HuH-7.5 (cell line): ENCODE data around the gene SPATS2L.

Experiments
- DNase-seq: peaks from one replicate; pipeline ENCODE4 v3.0.0; 2011; ENCODE audit warnings: low spot score

Gene SPATS2L, protein sequence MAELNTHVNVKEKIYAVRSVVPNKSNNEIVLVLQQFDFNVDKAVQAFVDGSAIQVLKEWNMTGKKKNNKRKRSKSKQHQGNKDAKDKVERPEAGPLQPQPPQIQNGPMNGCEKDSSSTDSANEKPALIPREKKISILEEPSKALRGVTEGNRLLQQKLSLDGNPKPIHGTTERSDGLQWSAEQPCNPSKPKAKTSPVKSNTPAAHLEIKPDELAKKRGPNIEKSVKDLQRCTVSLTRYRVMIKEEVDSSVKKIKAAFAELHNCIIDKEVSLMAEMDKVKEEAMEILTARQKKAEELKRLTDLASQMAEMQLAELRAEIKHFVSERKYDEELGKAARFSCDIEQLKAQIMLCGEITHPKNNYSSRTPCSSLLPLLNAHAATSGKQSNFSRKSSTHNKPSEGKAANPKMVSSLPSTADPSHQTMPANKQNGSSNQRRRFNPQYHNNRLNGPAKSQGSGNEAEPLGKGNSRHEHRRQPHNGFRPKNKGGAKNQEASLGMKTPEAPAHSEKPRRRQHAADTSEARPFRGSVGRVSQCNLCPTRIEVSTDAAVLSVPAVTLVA

DNA sequence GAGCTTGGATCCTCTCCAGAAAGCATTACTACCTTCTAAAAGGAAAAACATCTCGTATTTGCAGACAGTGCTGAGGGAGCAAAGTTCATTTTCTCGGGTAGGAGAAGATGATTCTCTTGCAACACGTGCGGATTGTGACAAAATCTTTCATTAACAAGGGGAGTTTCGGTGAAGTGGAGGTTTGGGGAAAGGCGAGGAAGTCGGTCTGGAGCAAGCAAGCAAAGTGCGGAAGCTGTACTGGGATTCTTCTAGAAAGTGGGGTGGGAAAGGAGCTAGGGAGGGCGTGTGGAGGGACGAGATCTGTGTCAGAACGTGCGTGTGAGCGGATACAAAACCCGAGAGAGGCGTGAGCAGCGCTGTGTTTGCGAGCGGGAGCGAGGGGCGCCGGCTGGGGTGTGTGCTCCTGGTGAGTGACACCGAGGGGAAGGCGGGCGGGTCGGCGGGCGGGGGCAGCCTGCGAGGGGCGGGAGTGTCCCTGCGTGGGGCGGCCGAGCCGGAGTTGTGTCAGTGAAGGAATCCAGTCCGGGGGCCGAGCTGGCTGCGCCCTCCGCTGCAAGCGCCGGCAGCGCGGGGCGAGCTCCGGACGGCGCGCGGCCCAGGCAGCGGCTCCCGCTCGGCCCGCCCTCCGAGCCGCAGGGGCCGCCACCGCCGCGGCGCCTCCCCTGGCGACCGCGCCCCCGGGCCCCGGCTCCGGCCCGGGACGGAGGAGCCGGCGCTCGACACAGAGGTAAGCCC is at the start of gene SPATS2L:
Gene SPATS2L, plus strand, starts transcription at position 498 of the 735 bp plus-strand sequence. CDS start 82,552 bp downstream, outside the sequence.
- DNase-seq: peak; percentile 81

DNA sequence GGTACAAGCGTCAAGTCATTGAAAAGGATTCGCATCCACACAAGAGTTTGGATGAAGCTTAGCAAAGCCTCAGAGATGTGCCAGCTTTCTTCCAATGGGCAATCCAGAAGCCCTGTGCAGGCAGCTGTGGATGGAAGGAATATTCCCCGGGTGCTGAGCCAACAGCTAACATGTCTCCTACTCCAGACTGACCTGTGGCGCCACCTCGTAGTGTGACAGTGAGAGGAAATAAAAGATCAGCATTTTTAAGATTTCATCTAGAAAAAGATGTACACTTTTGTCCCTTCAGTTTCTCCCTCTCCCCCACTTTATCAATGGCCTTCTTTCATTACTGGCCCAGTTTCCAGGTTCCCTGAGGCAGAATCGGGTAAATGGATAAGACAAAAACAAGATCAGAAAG is 48.9 kb upstream of the SPATS2L start:
- no peak for DNase-seq

DNA sequence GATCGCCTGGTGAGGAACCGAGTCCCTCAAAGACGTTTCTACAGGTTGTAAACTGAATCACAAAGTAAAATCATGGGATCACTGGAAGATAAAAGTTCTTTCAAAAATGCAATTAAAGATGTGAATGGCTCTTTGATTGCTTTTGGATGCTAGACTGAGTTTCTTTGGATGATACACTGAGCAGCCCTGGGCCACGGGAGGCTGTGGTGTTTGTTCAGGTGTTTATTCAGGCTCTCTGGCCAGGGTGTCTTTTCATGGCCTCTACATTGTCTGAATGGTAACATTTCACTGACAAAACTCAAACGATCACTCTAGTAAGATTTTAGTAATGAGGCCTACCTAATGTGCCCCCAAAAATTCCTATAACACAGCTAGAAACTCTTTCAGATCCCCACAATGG is 48.4 kb upstream of the SPATS2L start:
- DNase-seq: no peak

DNA sequence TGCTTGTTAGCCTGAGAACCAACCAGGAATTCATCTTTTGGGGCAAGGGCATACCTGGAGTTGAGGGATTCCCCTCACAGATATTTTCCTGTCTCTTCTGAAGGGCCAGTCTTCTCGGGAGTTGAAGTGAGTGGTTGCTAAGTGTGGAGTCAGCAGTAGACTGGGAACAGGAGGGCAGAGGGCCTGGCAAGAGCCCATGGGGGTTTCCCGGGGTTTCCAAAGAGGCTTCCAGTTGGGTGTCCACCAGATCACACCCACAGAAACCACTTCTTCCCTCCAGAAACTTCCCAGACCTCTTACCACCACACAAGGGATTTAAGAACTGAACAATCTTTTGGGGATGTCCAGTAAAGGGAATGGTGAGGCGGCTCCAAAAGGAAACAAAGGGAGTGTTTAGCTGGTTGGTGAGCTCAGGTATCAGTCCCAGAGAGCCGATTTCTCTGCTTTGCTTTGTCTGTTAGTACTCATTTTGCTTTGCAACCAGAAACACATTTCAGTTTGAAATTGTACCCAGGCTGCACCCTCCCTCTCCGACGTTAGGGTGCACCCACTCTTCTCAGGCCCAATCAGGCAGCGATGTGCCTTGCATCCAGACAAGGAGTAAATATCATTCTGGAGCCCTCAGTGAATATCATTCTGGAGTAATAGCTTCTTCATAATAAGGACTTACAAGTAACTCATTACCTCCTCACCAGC is 47.5 kb upstream of the SPATS2L start:
- no peak for DNase-seq

DNA sequence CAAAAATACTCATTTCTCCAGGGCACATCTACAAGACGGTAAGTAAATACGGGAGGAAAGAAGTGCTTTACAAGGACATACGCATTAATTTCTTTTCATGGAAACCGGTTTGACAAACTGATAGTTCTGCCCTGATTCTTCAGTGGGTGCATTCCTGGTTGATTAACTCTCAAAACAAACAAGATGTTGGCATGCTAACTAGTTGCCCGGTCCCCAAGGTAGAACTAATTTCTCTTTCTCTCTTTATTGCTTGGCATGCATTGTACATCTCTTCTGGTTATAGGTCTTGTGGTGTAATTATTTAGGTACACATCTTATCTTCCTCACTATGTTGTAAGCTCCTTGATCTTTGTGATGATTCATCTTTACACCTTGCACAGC is 46.9 kb upstream of the SPATS2L start:
- DNase-seq: no peak

DNA sequence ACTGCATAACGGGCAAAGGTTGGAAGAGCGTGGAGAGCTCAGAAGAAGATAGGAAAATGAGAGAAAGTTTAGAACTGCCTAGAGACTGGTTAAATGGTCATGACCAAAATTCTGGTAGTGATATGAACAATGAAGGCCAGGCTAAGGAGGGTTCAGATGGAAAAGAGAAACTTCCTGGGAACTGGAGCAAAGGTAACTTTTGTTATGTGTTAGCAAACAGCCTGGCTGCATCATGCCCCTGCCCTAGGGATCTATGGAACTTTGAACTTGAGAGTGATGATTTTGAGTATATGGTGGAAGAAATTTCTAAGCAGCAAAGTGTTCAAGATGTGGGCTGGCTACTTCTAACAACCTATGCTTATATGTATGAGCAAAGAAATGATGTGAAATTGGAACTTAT is 44.4 kb upstream of the SPATS2L start:
- DNase-seq: no peak

DNA sequence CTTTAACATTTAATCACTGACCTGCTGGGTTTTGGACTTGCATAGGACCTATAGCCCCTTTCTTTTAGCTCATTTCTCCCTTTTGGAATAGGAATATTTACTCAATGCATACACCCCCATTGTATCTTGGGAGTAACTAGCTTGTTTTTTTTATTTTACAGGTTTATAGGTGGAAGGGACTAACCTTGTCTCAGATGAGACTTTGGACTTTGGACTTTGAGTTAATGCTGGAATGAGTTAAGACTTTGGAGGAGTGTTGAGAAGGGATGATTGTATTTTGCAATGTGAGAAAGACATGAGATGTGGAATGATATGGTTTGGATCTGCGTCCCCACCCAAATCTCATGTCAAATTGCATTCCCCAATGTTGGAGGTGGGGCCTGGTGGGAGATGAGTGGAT is 43.2 kb upstream of the SPATS2L start:
- no peak for DNase-seq

DNA sequence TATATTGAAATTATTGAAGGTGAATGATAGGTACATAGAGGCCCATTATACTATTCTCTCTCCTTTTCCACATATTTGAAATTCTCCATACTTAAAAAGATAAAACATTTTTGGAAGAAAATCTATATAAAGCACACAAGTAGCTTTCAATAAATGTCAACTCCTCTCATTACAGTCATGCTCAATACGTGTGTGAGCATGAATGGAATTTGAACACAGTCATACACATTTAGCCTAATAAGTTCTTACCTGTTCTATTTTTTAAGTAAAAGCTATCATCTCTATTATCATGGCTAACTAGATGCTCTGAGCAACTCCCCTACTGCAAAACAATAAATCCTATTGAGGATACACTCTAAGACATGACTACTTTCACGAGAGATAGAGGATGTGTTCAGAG is 41.9 kb upstream of the SPATS2L start:
- DNase-seq: no peak

DNA sequence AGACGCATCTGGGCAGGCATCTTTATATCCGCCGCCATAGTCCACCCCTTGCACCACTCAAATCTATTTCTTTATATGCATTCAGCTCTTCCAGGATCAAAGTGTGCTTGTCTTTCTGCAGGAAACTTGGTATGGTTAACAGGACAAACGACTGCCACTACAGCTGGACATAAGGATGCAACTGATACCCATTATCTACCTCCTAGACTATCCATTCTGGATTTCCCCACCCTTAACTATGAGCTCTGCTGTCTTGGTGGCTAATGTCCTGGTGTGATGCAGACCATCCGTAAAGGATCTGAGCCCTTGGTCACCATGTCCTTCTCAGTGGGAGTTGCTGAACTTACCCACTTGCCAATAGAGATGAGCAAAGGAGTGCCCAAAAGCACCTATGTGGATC is 40.1 kb upstream of the SPATS2L start:
- no peak for DNase-seq

DNA sequence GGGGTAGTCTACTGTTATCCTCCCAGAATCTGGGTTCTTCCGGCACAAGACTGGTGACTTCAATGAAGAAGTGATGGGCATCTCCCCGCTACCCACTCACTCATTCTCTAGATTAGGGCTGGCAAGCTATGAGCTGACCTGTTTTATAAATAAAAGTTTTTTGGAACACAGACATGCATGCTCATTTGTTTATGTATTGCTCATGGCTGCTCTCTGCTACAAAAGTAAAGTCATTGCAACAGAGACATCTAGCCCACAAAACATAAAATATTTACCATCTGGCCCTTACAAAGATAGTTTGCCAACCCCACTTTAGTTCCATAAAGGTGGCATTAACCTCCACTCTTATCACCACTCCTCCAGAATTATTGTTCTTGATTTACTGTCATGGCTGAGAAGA is 39.1 kb upstream of the SPATS2L start:
- DNase-seq: no peak

DNA sequence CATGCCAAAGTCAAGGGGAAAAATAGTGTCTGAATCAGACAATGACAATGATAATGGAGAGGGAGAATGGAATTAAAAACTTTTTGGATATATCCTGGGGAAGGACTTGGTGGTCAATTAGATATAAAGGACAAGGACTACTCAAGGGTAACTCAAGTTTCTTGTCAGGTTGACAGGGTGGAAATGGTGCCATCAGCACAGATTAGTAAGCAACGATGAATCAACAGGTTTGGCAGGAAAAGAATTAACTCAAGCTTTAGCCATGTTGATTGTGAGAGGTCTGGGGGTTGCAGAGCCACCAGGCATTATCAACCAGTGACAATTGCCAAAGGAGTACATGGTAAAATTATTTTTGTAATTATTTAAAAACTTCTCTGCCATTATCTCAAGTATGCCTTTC is 35.8 kb upstream of the SPATS2L start:
- DNase-seq: no peak

DNA sequence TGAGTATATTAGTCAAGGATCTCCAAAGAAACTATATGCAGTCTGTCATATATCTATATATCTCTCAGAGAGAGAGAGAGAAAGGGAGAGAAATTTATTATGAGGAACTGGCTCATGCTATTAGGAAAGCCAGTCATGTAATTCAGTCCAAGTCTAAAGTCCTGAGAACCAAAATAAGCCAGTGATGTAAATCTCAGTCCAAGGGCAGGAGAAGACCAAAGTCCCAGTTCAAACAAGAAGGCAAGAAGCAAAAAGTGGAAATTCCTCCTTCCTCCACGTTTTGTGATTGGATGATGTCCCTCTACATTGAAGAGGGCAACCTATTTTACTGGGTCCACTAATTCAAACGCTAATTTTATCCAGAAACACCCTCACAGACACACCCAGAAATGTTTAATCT is 34.2 kb upstream of the SPATS2L start:
- no peak for DNase-seq

DNA sequence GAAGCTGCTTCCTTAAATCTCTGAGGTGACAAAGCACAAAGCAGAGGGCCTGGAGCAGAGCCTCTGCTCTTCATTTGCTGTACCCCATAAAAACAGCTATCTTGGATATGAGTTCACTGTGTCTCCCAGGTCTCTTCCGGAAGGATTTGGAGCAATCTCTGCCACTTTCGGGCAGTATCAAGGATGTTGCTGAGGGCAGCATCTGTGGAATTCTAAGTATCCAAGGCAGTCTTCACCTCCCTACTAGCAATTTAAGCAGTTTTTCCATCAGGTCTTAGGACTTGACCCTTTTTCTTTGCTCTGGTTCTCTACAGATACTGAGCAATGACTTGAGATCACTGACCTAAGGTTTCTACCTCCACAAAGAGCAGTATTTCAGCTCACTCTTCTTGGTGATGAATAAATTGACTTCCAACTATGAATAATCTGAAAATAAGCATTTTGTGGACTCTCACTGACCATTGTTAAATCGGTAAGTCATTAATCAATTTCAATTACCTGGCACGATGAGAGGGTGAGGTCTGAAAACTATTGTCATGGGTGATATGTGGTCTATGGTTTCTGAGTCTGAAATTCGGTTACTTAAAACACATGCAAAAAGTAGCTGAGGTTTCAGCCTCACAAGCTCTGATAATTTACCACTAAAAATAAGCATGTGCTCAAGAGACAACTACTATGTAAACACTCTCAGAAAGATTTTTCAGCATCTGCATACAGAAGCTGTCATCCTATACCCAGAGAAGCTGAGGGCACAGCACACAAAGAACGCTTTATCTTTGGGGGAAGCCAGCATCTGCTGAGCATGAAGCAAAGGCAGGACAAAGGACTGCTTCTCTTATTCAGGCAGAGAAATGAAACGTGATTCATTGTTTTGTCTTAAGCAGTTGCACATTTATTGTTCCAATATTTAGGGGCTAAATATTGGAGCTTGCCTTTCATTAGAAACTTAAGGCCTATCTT is 32.1 kb upstream of the SPATS2L start:
- no peak for DNase-seq

DNA sequence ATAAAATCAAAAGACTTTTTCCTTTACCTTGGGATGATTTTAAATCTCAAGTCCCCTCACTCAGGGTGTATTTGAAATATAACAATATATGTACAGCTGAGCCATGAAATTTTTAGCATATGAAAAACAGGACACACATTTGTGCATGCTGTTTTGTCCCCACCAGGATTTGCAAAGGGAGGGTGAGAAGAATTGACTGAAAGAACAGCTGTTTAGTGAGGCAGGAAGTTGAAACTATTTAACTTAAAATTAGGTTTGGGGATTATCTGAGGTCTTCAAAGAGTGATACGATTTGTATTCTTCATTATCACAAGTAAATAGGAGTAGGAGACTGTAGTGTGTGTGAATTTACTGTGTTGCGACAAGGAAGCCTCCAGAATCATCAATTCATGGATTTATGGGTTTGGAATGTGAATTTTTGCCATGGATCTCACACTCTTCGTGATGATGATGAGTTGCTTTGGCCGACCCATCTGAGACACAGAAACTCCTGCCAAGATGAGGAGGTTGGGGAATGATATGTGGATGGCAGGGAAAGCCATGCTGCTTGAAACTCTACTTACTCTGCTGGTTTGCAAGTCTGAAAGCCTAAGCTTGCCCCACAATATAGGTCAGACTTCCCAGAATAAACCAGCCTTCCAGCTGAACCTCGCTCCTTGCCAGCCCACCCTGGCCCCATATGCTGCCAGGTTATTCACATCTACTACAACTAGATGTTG is 31.0 kb upstream of the SPATS2L start:
- DNase-seq: no peak

DNA sequence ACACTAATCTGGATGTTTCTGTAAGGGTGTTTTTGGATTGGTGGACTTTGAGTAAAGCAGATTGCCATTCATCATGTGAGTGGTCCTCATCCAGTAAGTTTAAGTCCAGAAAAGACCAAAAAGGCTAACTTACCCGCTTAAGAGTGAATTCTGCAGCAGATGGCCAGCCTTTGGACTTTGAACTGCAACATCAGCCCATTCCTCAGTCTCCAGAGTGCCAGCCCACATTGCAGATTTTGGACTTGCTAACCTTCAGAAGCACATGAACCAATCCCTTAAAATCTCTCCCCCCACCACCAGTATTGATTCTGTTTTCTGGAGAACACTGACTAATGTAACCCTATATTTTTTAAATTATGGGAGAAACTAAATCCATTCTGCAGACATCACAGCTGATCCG is 30.0 kb upstream of the SPATS2L start:
- no peak for DNase-seq

DNA sequence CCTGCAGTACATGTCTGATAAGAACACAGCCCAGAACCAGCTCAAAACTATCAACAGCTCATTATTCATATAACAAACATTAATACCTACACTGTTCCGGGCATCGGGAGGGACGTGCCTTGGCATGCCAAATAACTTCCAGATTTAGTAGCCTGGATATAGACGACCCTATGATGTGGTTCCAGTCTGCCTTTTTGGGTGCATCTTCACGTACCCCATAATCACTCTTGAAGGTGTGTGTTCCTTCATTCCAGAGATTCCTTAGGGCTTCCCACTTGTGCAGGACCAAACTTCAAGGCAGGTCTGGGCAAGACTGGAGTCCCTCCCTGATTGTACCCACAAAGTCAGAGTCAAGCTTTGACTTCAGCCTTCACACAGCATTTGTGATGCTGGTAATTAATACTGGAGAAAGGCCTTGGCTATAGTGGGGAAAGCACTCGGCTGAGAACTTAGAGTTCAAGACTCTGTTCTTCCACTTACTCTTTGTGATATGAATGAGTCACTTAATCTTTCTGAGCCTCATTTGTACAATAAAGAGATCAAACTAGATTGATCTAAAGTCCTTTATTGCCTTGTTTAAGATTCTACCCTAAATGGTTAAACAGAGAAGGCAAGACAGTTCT is 27.7 kb upstream of the SPATS2L start:
- DNase-seq: no peak

DNA sequence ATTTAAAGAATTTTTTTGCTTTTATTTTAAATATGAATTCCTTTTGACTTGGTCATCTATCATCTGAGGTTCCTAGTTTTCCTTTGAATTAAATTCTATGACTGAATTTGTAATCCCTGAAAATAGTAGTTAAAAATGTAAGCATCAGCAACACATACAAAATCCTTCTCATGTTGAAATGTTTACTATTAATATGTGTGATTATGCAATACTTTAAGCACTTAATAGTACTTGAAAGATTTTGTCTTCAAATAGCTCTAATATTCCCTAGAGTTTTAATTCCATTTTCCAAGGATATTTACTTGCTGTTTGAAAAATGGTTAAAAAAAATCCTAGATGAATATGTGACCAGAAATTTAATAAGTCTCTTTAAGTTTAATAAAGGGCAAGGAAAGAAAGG is 26.6 kb upstream of the SPATS2L start:
- DNase-seq: no peak

DNA sequence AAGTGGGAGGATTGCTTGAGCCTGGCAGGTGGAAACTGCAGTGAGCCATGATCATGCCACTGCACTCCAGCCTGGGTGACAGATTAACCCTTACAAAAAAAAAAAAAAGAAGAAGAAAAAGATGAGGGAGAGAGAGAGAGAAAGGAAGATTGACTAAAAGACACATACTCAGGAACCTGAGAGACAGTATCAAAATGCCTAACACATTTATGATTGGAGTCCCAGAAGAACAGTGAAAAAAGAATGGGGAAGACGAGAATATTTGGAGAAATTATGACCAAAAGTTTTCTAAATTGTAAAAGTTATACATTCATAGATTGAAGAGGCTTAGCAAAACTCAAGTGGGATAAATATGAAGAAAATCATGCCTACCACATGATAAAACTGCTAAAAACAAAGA is 19.9 kb upstream of the SPATS2L start:
- no peak for DNase-seq

DNA sequence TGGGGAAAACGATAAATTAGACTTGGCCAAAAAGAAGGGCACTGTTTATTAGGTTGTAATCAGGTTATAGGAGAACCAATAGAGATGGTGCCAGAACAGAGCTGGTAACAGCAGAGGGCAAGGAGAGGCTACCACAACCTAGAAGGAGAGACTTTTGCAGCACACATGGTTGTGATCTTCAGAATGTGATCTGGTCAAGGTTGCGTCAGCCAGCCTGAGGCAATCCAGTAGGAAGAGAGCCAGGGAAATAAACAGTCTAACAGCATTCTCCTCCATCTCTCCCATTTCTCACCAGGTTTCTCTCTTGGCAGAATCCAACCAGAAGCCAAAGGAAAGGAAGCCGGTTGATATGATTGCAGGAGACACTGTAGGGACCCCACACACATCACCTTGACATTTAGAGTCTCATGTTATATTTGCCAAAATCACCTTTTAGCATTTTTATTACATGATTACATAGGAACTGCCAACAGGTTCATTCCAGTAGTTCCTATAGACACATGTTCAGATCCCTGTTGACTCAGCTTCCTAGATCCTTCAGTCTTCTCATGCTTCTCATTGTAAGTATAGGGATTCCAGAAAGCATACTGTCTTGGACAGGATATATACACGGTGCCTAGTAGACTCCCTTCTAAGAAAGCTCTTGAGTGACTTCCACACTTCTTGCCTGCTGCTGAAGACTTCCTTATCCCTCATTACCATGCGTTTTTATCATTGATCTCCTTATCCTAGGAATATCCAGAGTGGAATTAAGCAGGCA is 17.6 kb upstream of the SPATS2L start:
- no peak for DNase-seq

DNA sequence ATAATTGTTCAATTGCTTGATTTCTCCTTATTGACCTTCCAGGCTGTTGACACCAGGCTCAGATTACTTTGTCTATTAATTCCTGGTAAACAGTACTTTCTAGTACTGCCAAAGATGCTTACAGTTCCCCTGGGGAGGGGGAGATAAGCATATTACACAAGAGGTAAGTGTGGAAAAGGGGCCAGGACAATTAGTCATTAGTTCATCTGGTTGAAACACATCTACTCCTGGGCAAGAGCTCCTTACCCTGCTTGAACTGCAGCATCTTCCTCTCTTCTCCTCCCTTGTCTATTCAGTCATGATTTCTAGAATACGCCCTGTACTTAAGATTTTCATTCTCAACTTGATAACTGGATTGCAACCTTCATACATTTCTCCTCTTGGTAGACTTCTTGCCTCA is 10.4 kb upstream of the SPATS2L start:
- no peak for DNase-seq
